GM12878 (cell line): ENCODE data around the gene FAM89A. TPM values are rescaled to one million over a fixed set of nuclear protein-coding genes. Genes with fewer than 3 reads are reported as not detected.

Source experiments
- ATAC-seq: fragments of 200-7000 bp; cut with Tn5 transposase; 3 replicates; pipeline ENCODE4 v1.9.1; 2020; ENCODE audit warnings: mild to moderate bottlenecking, moderate library complexity
- BruUV-seq: library from RNA; stranded (reverse); fragments of 400-500 nt; replicated peaks from 2 replicates; lab custom pipeline; 2021; lab: Mats Ljungman, UMichigan
- CTCF ChIA-PET: fragments of 300-600 bp; sonication (Branson Sonifier 250); formaldehyde crosslinking; extraction: SDS; loops from one replicate; lab custom pipeline; 2021; ENCODE audit warnings: inconsistent platforms; lab: Yijun Ruan, JAX
- POLR2A ChIA-PET: fragments of 350-600 bp; formaldehyde crosslinking; extraction: SDS; loops from one replicate; lab custom pipeline; 2021; ENCODE audit warnings: inconsistent platforms; lab: Charles Lee
- RAD21 ChIA-PET: fragments of 300-600 bp; sonication (Branson Sonifier 250); formaldehyde crosslinking; loops from one replicate; lab custom pipeline; 2023; ENCODE audit warnings: antibody characterized with exemption; ENCODE audit not compliant: unreplicated experiment; lab: Charles Lee
- SMC1A ChIA-PET: fragments of 300-600 bp; sonication (Branson Sonifier 250); formaldehyde crosslinking; loops from one replicate; lab custom pipeline; 2023; ENCODE audit not compliant: unreplicated experiment, uncharacterized antibody; lab: Charles Lee
- DNase-seq: peaks from one replicate; pipeline ENCODE4 v3.0.0-alpha.2; 2011; ENCODE audit warnings: low read depth, low spot score
- FAIRE-seq: peaks from 3 replicates; lab custom pipeline; 2011; peaks lifted over from hg19 to GRCh38; lab: Jason Lieb, UNC
- H2AFZ ChIP-seq: 2 replicates; pipeline ENCODE4 v1.6.0; 2011; ENCODE audit warnings: low read depth, low read length, control low read depth; ENCODE audit not compliant: control insufficient read depth
- H3K27ac ChIP-seq: 2 replicates; pipeline ENCODE4 v1.5.1; 2011; ENCODE audit warnings: control low read depth; ENCODE audit not compliant: control insufficient read depth, insufficient read depth
- H3K27me3 ChIP-seq, 2 experiments: replicated peaks in 1 of 2; 2 replicates each; pipeline versions ENCODE4 v1.6.0 to v1.6.1; 2011; ENCODE audit warnings: low read length in 1 of 2; ENCODE audit not compliant: control insufficient read depth in 2 of 2, insufficient read depth in 2 of 2
- H3K36me3 ChIP-seq, 2 experiments: 2 replicates each; pipeline ENCODE4 v1.5.1; 2011; ENCODE audit warnings: low read length in 1 of 2; ENCODE audit not compliant: control insufficient read depth in 2 of 2, insufficient read depth in 2 of 2
- H3K4me1 ChIP-seq: 2 replicates; pipeline ENCODE4 v1.6.1; 2011; ENCODE audit warnings: mild to moderate bottlenecking, low read length, moderate library complexity, mixed read lengths; ENCODE audit not compliant: control insufficient read depth, insufficient read depth
- H3K4me2 ChIP-seq: 2 replicates; pipeline ENCODE4 v1.6.0; 2011; ENCODE audit warnings: control low read depth; ENCODE audit not compliant: control insufficient read depth, insufficient read depth
- H3K4me3 ChIP-seq: fragments of 200-600 bp; sonication (generic); 2 replicates; pipeline ENCODE4 v1.5.1; 2016
- H3K79me2 ChIP-seq: 2 replicates; pipeline ENCODE4 v1.6.0; 2011; ENCODE audit warnings: low read length; ENCODE audit not compliant: control insufficient read depth, insufficient read depth
- H3K9ac ChIP-seq: 2 replicates; pipeline ENCODE4 v1.8.0; 2011; ENCODE audit warnings: low read length, control low read depth, mixed read lengths; ENCODE audit not compliant: control insufficient read depth, insufficient read depth
- H3K9me3 ChIP-seq: replicated peaks from 3 replicates; pipeline ENCODE4 v1.5.1; 2011; ENCODE audit warnings: mild to moderate bottlenecking, low read length; ENCODE audit not compliant: control insufficient read depth, insufficient read depth
- H4K20me1 ChIP-seq: 2 replicates; pipeline ENCODE4 v1.6.0; 2011; ENCODE audit not compliant: control insufficient read depth, insufficient read depth
- MYC ChIP-seq: IDR thresholded peaks from 2 replicates; pipeline ENCODE4 v1.6.1; 2011; ENCODE audit warnings: mild to moderate bottlenecking, low read length, moderate library complexity, inconsistent platforms; ENCODE audit not compliant: insufficient read depth, insufficient replicate concordance, insufficient read length, severe bottlenecking
- NR2C1 ChIP-seq: fragments of 450-650 bp; IDR thresholded peaks from 2 replicates; pipeline ENCODE4 v1.6.1; 2017; ENCODE audit warnings: antibody characterized with exemption, mild to moderate bottlenecking, moderate library complexity
- NR2F1 ChIP-seq: fragments of 450-650 bp; conservative IDR thresholded peaks from 2 replicates; pipeline ENCODE4 v1.6.1; 2017; ENCODE audit warnings: mild to moderate bottlenecking
- RAD21 ChIP-seq: IDR thresholded peaks from 2 replicates; pipeline ENCODE4 v1.6.1; 2011; ENCODE audit warnings: mild to moderate bottlenecking, low read depth, low read length, moderate library complexity; ENCODE audit not compliant: insufficient read depth
- SPI1 ChIP-seq: IDR thresholded peaks from 2 replicates; pipeline ENCODE4 v1.6.1; 2011; ENCODE audit warnings: low read depth, mild to moderate bottlenecking, low read length, moderate library complexity, borderline replicate concordance; ENCODE audit not compliant: insufficient read depth
- YY1 ChIP-seq: IDR thresholded peaks from 2 replicates; pipeline ENCODE4 v1.6.1; 2011; ENCODE audit warnings: low read depth, mild to moderate bottlenecking, low read length
- ZZZ3 ChIP-seq: IDR thresholded peaks from 2 replicates; pipeline ENCODE4 v1.6.1; 2011; ENCODE audit warnings: low read depth; ENCODE audit not compliant: control insufficient read depth, insufficient read length
- WGBS: methylation state at CpG from one replicate; pipeline ENCODE4 v1.1.6; 2016; ENCODE audit warnings: low lambda C conversion rate; ENCODE audit not compliant: insufficient replicate concordance, insufficient coverage; ENCODE audit errors: missing lambda C conversion rate; 5-methylcytosine and 5-hydroxymethylcytosine counted together
- in situ Hi-C: fragments of 300-500 bp; cut with MboI; formaldehyde crosslinking; loops from 9 replicates; pipeline ENCODE4 v1.14.3; 2018; ENCODE audit warnings: mixed read lengths
- intact Hi-C: fragments of 100-400 bp; cut with micrococcal nuclease; formaldehyde crosslinking; loops from one replicate; pipeline ENCODE4 v1.14.2; 2022; ENCODE audit not compliant: unreplicated experiment
- polyA plus RNA-seq, 11 experiments: library from polyadenylated mRNA; depleted of rRNA in 4 of 11; unstranded in 6 of 11; stranded (reverse) in 5 of 11; fragments of >200 nt; fragmentation: Nextera tagmentation in 4 of 11; fragmentation: Illumina TruSeq in 1 of 11; extraction: Ambion mirVana in 4 of 11; extraction: Trizol in 1 of 11; gene quantifications; 1 replicate in 1 of 11; 2 replicates in 10 of 11; pipeline versions ENCODE4 v1.2.1 to v1.2.3, GENCODE V29; 2011 to 2016; ENCODE audit warnings: inconsistent platforms in 2 of 11, missing spikeins in 2 of 11, low read depth in 1 of 11
- total RNA-seq, 4 experiments: library from RNA; depleted of rRNA in 3 of 4; stranded (reverse); fragments of >200 nt in 3 of 4; fragmentation: Illumina TruSeq in 1 of 4; extraction: Trizol in 1 of 4; gene quantifications; 2 replicates each; pipeline versions ENCODE4 v1.2.1 to v1.2.3, GENCODE V29; 2013 to 2021
- TF ChIP-seq, protein P1 (sequence below): fragments of 450-650 bp; IDR thresholded peaks from 2 replicates; pipeline ENCODE4 v1.6.1; 2017; ENCODE audit warnings: borderline replicate concordance
- TF ChIP-seq, protein P2 (sequence below): IDR thresholded peaks from 2 replicates; pipeline ENCODE4 v1.6.1; 2012; ENCODE audit warnings: improper control_type of control experiment, low read depth, low read length; ENCODE audit not compliant: insufficient replicate concordance
- TF ChIP-seq, protein P3 (sequence below): fragments of 450-650 bp; IDR thresholded peaks from 2 replicates; pipeline ENCODE4 v1.6.1; 2018; ENCODE audit warnings: borderline replicate concordance, mild to moderate bottlenecking; ENCODE audit not compliant: partially characterized antibody
- TF ChIP-seq, protein P4 (sequence below): IDR thresholded peaks from 2 replicates; pipeline ENCODE4 v1.6.1; 2011; ENCODE audit warnings: borderline replicate concordance, low read depth, mild to moderate bottlenecking, moderate library complexity, mixed read lengths, low read length; ENCODE audit not compliant: insufficient read depth; ENCODE audit errors: extremely low read length

FAM89A gene
- total and polyA plus RNA-seq, 10 of the 15 experiments (the other 5 are each of a cell fraction or from before 2014, with no cell fraction given) = 0.06 to 0.72 (median 0.14) TPM; not detected in 4

DNA sequence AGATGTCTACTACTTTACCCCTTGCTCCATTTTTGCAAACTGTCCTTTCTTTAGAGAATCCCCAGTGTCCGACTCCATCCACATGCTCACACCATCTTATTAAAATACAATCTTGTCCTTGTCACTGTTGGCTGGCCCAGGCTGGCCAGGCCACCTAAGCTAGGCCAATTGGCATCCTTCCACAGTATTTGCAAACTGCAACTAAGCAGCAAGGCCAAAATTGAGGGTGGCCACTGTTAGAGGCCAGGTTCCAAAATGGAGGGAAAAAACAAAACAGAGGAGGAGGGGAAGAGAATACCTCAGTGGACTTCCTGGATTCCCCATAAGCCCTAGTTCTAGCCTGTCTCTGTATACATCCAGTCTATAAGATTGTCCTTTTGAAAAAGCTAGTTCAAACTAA lies 4.3 kb downstream of the FAM89A start (continued):
- TF ChIP-seq, protein P1, sequence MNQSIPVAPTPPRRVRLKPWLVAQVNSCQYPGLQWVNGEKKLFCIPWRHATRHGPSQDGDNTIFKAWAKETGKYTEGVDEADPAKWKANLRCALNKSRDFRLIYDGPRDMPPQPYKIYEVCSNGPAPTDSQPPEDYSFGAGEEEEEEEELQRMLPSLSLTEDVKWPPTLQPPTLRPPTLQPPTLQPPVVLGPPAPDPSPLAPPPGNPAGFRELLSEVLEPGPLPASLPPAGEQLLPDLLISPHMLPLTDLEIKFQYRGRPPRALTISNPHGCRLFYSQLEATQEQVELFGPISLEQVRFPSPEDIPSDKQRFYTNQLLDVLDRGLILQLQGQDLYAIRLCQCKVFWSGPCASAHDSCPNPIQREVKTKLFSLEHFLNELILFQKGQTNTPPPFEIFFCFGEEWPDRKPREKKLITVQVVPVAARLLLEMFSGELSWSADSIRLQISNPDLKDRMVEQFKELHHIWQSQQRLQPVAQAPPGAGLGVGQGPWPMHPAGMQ = no peak

DNA sequence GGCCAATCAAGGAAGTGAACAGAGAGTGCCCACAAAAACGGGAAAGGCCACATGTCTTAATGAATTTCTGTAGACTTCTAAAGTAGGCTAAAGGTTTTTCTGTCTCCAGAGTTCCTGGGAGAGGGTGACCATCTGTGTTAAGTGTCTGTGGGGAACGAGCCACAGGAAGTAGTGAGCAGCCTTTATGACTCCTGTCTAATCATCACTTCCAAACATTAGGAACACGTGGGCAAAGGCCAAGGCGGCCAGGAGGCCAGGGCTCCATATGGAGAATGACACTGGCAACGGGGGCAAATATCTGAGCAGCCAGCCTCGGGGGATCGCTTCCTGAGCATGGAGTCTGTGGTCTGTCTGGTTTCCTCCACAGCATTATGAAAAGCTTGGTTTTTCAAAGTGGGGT lies 7.1 kb downstream of the FAM89A start:
- BruUV-seq = no TSS peak
- FAIRE-seq (no peak), DNase-seq (no peak), ATAC-seq (no peak)
- in situ Hi-C loops (no loop called here), intact Hi-C loops (no loop called here)
- ChIA-PET SMC1A (no interaction called here), POLR2A (no interaction called here), CTCF (interaction anchor here (0.5 kb wide), 1 partner anchor 123 kb away, joined by 3 read pairs; no protein-coding TSS in a partner anchor), RAD21 (no interaction called here)
- Histone ChIP-seq H3K36me3 (no peaks in the 10 kb centered on the region), H4K20me1 (no peaks in the 10 kb centered on the region), H3K9me3 (no peaks in the 10 kb centered on the region), H2AFZ (no peak overlapping the region), H3K4me2 (no peak overlapping the region), H3K4me1 (no peaks in the 10 kb centered on the region), H3K27me3 (peaks cover 0 to 4% of the 10 kb centered on the region in 2 experiments; a peak in 1 of 4 replicates), H3K27ac (no peak overlapping the region), H3K79me2 (no peaks in the 10 kb centered on the region), H3K4me3 (no peak overlapping the region), H3K9ac (no peak overlapping the region)
- 27% methylated on average over 7 of the region's 7 CpGs for WGBS
- TF ChIP-seq, protein P2, sequence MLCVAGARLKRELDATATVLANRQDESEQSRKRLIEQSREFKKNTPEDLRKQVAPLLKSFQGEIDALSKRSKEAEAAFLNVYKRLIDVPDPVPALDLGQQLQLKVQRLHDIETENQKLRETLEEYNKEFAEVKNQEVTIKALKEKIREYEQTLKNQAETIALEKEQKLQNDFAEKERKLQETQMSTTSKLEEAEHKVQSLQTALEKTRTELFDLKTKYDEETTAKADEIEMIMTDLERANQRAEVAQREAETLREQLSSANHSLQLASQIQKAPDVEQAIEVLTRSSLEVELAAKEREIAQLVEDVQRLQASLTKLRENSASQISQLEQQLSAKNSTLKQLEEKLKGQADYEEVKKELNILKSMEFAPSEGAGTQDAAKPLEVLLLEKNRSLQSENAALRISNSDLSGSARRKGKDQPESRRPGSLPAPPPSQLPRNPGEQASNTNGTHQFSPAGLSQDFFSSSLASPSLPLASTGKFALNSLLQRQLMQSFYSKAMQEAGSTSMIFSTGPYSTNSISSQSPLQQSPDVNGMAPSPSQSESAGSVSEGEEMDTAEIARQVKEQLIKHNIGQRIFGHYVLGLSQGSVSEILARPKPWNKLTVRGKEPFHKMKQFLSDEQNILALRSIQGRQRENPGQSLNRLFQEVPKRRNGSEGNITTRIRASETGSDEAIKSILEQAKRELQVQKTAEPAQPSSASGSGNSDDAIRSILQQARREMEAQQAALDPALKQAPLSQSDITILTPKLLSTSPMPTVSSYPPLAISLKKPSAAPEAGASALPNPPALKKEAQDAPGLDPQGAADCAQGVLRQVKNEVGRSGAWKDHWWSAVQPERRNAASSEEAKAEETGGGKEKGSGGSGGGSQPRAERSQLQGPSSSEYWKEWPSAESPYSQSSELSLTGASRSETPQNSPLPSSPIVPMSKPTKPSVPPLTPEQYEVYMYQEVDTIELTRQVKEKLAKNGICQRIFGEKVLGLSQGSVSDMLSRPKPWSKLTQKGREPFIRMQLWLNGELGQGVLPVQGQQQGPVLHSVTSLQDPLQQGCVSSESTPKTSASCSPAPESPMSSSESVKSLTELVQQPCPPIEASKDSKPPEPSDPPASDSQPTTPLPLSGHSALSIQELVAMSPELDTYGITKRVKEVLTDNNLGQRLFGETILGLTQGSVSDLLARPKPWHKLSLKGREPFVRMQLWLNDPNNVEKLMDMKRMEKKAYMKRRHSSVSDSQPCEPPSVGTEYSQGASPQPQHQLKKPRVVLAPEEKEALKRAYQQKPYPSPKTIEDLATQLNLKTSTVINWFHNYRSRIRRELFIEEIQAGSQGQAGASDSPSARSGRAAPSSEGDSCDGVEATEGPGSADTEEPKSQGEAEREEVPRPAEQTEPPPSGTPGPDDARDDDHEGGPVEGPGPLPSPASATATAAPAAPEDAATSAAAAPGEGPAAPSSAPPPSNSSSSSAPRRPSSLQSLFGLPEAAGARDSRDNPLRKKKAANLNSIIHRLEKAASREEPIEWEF = no peak
- TF ChIP-seq RAD21 (no peak), NR2F1 (no peak), NR2C1 (no peak), YY1 (no peak), MYC (no peak), SPI1 (no peak), ZZZ3 (no peak)
- TF ChIP-seq, protein P3, sequence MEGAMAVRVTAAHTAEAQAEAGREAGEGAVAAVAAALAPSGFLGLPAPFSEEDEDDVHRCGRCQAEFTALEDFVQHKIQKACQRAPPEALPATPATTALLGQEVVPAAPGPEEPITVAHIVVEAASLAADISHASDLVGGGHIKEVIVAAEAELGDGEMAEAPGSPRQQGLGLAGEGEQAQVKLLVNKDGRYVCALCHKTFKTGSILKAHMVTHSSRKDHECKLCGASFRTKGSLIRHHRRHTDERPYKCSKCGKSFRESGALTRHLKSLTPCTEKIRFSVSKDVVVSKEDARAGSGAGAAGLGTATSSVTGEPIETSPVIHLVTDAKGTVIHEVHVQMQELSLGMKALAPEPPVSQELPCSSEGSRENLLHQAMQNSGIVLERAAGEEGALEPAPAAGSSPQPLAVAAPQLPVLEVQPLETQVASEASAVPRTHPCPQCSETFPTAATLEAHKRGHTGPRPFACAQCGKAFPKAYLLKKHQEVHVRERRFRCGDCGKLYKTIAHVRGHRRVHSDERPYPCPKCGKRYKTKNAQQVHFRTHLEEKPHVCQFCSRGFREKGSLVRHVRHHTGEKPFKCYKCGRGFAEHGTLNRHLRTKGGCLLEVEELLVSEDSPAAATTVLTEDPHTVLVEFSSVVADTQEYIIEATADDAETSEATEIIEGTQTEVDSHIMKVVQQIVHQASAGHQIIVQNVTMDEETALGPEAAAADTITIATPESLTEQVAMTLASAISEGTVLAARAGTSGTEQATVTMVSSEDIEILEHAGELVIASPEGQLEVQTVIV = no peak
- TF ChIP-seq, protein P4, sequence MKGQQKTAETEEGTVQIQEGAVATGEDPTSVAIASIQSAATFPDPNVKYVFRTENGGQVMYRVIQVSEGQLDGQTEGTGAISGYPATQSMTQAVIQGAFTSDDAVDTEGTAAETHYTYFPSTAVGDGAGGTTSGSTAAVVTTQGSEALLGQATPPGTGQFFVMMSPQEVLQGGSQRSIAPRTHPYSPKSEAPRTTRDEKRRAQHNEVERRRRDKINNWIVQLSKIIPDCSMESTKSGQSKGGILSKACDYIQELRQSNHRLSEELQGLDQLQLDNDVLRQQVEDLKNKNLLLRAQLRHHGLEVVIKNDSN = no peak
